NB4 (cell line): ENCODE measurements around the gene KCNK13.

Experiments
- TF ChIP-seq, protein P1 (sequence below): IDR thresholded peaks from 2 replicates; pipeline ENCODE4 v1.6.1; 2011; ENCODE audit warnings: low read depth, low read length
- TF ChIP-seq, protein P2 (sequence below): IDR thresholded peaks from one replicate; pipeline ENCODE4 v1.5.1; 2012; ENCODE audit warnings: low read depth, low read length

DNA sequence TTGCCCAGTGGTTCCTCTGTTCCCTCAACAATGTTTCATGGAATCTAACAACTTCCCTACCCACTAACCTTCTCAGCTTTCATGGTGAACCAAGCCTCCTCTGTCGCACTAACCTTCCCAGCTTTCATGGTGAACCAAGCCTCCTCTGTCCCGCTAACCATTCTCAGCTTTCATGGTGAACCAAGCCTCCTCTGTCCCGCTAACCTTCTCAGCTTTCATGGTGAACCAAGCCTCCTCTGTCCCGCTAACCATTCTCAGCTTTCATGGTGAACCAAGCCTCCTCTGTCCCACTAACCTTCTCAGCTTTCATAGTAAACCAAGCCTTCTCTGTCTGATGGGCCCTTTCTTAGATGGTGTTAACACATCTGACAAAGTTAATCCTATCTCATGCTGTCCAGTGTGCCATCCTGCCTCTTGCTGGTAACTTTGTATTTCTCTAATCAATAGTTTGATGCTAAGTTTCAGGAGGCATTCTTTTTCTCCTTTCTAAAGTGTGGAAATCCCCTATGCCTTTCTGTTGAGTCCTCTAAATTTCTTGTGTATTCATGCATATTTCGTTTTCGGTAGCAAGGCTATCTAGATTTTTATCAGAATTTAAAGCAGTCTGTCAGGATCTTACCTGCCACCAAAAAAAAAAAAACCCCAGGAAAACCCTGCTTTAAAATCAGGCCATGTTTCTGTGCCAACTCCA, 26.8 kb upstream of the KCNK13 start:
- TF ChIP-seq, protein P1, sequence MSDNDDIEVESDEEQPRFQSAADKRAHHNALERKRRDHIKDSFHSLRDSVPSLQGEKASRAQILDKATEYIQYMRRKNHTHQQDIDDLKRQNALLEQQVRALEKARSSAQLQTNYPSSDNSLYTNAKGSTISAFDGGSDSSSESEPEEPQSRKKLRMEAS: no peak
- TF ChIP-seq, protein P2, sequence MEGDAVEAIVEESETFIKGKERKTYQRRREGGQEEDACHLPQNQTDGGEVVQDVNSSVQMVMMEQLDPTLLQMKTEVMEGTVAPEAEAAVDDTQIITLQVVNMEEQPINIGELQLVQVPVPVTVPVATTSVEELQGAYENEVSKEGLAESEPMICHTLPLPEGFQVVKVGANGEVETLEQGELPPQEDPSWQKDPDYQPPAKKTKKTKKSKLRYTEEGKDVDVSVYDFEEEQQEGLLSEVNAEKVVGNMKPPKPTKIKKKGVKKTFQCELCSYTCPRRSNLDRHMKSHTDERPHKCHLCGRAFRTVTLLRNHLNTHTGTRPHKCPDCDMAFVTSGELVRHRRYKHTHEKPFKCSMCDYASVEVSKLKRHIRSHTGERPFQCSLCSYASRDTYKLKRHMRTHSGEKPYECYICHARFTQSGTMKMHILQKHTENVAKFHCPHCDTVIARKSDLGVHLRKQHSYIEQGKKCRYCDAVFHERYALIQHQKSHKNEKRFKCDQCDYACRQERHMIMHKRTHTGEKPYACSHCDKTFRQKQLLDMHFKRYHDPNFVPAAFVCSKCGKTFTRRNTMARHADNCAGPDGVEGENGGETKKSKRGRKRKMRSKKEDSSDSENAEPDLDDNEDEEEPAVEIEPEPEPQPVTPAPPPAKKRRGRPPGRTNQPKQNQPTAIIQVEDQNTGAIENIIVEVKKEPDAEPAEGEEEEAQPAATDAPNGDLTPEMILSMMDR: no peak
